ENCODE measurements around the gene PIP4K2C. TPM values are rescaled to one million over a fixed set of nuclear protein-coding genes. Genes with fewer than 3 reads are reported as not detected.

PIP4K2C gene
- total RNA-seq, 2 experiments from 2014 or later = 14.5 to 15.9 TPM

- no peak overlapping the region for H3K4me3 ChIP-seq (ENCODE audit: low read depth, low read length, poor library complexity, severe bottlenecking)
- H3K9me2 ChIP-seq (ENCODE audit: insufficient read depth, low read length) = no peaks in the 10 kb centered on the region
- H3K4me1 ChIP-seq (ENCODE audit: insufficient read depth, low read length, poor library complexity, severe bottlenecking) = no peaks in the 10 kb centered on the region
- no peak overlapping the region for H3K27ac ChIP-seq (ENCODE audit: low read depth, low read length, poor library complexity, severe bottlenecking)
- CTCF ChIA-PET (ENCODE audit: unreplicated experiment) = no interaction called here
- no peak overlapping the region for H2AFZ ChIP-seq (ENCODE audit: low read length)
- H3K79me2 ChIP-seq (ENCODE audit: insufficient read depth, low read depth, low read length) = no peaks in the 10 kb centered on the region
- H3K4me2 ChIP-seq (ENCODE audit: low read length) = no peak overlapping the region
- TF ChIP-seq CTCF (conservative IDR thresholded peaks at IDR 0.05; ENCODE audit: low read length) (no peak), EZH2phosphoT487 (IDR thresholded peaks at IDR 0.05; ENCODE audit: borderline replicate concordance, low read depth, low read length) (no peak)
- intact Hi-C loops (cut with micrococcal nuclease; ENCODE audit: unreplicated experiment) = no loop called here
- no peaks in the 10 kb centered on the region for H3K9me3 ChIP-seq (ENCODE audit: low read length)
- POLR2A ChIA-PET = interaction anchor here (0.7 kb wide), 1 partner anchor 179 kb away, joined by 3 read pairs; no protein-coding TSS in a partner anchor
- no peaks in the 10 kb centered on the region for H4K20me1 ChIP-seq (ENCODE audit: insufficient read depth, low read length)
- BruUV-seq (replicated peaks) = no TSS peak
- no peak for DNase-seq (ENCODE audit: low spot score)
- H3K36me3 ChIP-seq (ENCODE audit: insufficient read depth, low read length) = no peaks in the 10 kb centered on the region
Measured at GRCh38 chr12:57553343-57554202, 37.4 kb upstream of the PIP4K2C start.

- ChIA-PET CTCF (ENCODE audit: unreplicated experiment) (no interaction called here), POLR2A (interaction anchor here (0.7 kb wide), 1 partner anchor 179 kb away, joined by 3 read pairs; no protein-coding TSS in a partner anchor)
- Histone ChIP-seq H3K4me2 (ENCODE audit: low read length) (no peak overlapping the region), H3K9me3 (ENCODE audit: low read length) (no peaks in the 10 kb centered on the region), H3K4me1 (ENCODE audit: insufficient read depth, low read length, poor library complexity, severe bottlenecking) (no peaks in the 10 kb centered on the region), H3K9me2 (ENCODE audit: insufficient read depth, low read length) (no peaks in the 10 kb centered on the region), H2AFZ (ENCODE audit: low read length) (no peak overlapping the region), H3K79me2 (ENCODE audit: insufficient read depth, low read depth, low read length) (no peaks in the 10 kb centered on the region), H4K20me1 (ENCODE audit: insufficient read depth, low read length) (no peaks in the 10 kb centered on the region), H3K4me3 (ENCODE audit: low read depth, low read length, poor library complexity, severe bottlenecking) (no peak overlapping the region), H3K27ac (ENCODE audit: low read depth, low read length, poor library complexity, severe bottlenecking) (no peak overlapping the region), H3K36me3 (ENCODE audit: insufficient read depth, low read length) (no peaks in the 10 kb centered on the region)
- intact Hi-C loops (cut with micrococcal nuclease; ENCODE audit: unreplicated experiment) = no loop called here
- BruUV-seq (replicated peaks) = no TSS peak
- no peak for TF ChIP-seq EZH2phosphoT487 (IDR thresholded peaks at IDR 0.05; ENCODE audit: borderline replicate concordance, low read depth, low read length)
- TF ChIP-seq CTCF (conservative IDR thresholded peaks at IDR 0.05; ENCODE audit: low read length) = no peak
- no peak for DNase-seq (ENCODE audit: low spot score)
Measured at GRCh38 chr12:57554453-57554852, 36.5 kb upstream of the PIP4K2C start.

- H4K20me1 ChIP-seq (ENCODE audit: insufficient read depth, low read length) = no peaks in the 10 kb centered on the region
- no peaks in the 10 kb centered on the region for H3K4me1 ChIP-seq (ENCODE audit: insufficient read depth, low read length, poor library complexity, severe bottlenecking)
- no peaks in the 10 kb centered on the region for H3K9me3 ChIP-seq (ENCODE audit: low read length)
- no peak for DNase-seq (ENCODE audit: low spot score)
- H3K4me2 ChIP-seq (ENCODE audit: low read length) = no peak overlapping the region
- H3K27ac ChIP-seq (ENCODE audit: low read depth, low read length, poor library complexity, severe bottlenecking) = no peak overlapping the region
- no peaks in the 10 kb centered on the region for H3K36me3 ChIP-seq (ENCODE audit: insufficient read depth, low read length)
- H3K79me2 ChIP-seq (ENCODE audit: insufficient read depth, low read depth, low read length) = no peaks in the 10 kb centered on the region
- no TSS peak for BruUV-seq (replicated peaks)
- H2AFZ ChIP-seq (ENCODE audit: low read length) = no peak overlapping the region
- TF ChIP-seq EZH2phosphoT487 (IDR thresholded peaks at IDR 0.05; ENCODE audit: borderline replicate concordance, low read depth, low read length) = no peak
- ChIA-PET CTCF (ENCODE audit: unreplicated experiment) (no interaction called here), POLR2A (no interaction called here)
- intact Hi-C loops (cut with micrococcal nuclease; ENCODE audit: unreplicated experiment) = no loop called here
- H3K9me2 ChIP-seq (ENCODE audit: insufficient read depth, low read length) = no peaks in the 10 kb centered on the region
- H3K4me3 ChIP-seq (ENCODE audit: low read depth, low read length, poor library complexity, severe bottlenecking) = no peak overlapping the region
Measured at GRCh38 chr12:57554897-57555296, 36.1 kb upstream of the PIP4K2C start.

Measured in OCI-LY7 (cell line).